Activated CD8-positive, alpha-beta T cell treated with anti-CD3 and anti-CD28 coated beads for 36 hours (primary cell): ENCODE measurements around the gene SPSB1. TPM values are rescaled to one million over a fixed set of nuclear protein-coding genes. Genes with fewer than 3 reads are reported as not detected.

Experiments
- ATAC-seq: fragments of 200-7000 bp; cut with Tn5 transposase; one replicate; pipeline ENCODE4 v1.10.0; 2021; ENCODE audit warnings: mild to moderate bottlenecking, moderate library complexity
- CTCF ChIA-PET: fragments of 350-600 bp; sonication (Branson Sonifier 250); formaldehyde crosslinking; loops from one replicate; lab custom pipeline; 2021; ENCODE audit warnings: antibody characterized with exemption; lab: Charles Lee
- POLR2A ChIA-PET: fragments of 350-600 bp; sonication (Branson Sonifier 250); formaldehyde crosslinking; loops from one replicate; lab custom pipeline; 2021; ENCODE audit warnings: antibody characterized with exemption; lab: Charles Lee
- DNase-seq: peaks from one replicate; pipeline ENCODE4 v3.0.0-alpha.2; 2020
- H3K27ac Mint-ChIP-seq: one replicate; pipeline ENCODE4 v1.8.0; 2021; ENCODE audit warnings: mild to moderate bottlenecking, mixed read lengths
- H3K27me3 Mint-ChIP-seq: one replicate; pipeline ENCODE4 v1.8.0; 2021; ENCODE audit warnings: mixed read lengths
- H3K36me3 Mint-ChIP-seq: one replicate; pipeline ENCODE4 v1.8.0; 2021; ENCODE audit warnings: low read depth, mixed read lengths
- H3K4me1 Mint-ChIP-seq: one replicate; pipeline ENCODE4 v1.8.0; 2021; ENCODE audit warnings: low read depth, mixed read lengths
- H3K4me3 Mint-ChIP-seq: one replicate; pipeline ENCODE4 v1.8.0; 2021; ENCODE audit warnings: mild to moderate bottlenecking, moderate library complexity, mixed read lengths
- H3K9me3 Mint-ChIP-seq: one replicate; pipeline ENCODE4 v1.8.0; 2021; ENCODE audit warnings: mixed read lengths
- intact Hi-C: fragments of 100-400 bp; cut with micrococcal nuclease; formaldehyde crosslinking; loops from one replicate; pipeline ENCODE4 v1.10.0; 2022
- total RNA-seq, 2 experiments: library from RNA; stranded (reverse); gene quantifications; one replicate each; pipeline ENCODE4 v1.2.3, GENCODE V29; 2021
- TF ChIP-seq, protein P1 (sequence below): fragments of 200-600 bp; IDR thresholded peaks from one replicate; pipeline ENCODE4 v1.8.0; 2022; ENCODE audit warnings: antibody characterized with exemption, mild to moderate bottlenecking

SPSB1 gene
- total RNA-seq, 2 experiments from 2014 or later, result 1.1 to 1.5 TPM

DNA sequence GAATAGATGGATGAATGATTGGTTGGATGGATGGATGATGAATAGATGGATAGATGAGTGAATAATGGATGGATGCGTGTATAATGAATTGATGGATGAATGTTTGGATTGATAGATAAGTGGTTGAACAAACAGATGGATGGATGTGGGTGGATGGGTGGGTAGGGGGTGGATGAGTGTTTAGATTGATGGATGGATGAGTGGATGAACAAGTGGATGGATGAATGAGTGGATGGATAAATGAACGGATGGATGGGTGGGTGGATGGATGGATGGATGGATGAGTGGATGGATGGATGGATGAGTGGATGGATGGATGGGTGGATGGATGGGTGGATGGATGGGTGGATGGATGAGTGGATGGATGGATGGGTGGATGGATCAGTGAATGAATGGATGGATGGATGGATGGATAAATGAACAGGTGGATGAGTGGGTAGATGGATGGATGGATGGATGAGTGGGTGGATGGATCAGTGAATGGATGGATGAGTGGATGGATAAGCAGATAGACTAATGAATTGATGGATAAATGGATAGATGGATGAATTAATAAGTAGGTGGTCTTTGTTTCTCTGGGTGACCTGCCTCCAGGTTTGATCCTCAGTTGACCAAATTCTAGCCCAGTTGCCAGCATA is 64.3 kb downstream of the SPSB1 start:
- no peaks in the 10 kb centered on the region for H3K9me3 Mint-ChIP-seq
- ATAC-seq (no peak), DNase-seq (no peak)
- H3K4me3 Mint-ChIP-seq, result no peak overlapping the region
- ChIA-PET CTCF (interaction anchor here (1.0 kb wide), 1 partner anchor 98 kb away, joined by 3 read pairs; no protein-coding TSS in a partner anchor), POLR2A (no interaction called here)
- H3K27me3 Mint-ChIP-seq, result no peaks in the 10 kb centered on the region
- H3K36me3 Mint-ChIP-seq, result no peaks in the 10 kb centered on the region
- no peaks in the 10 kb centered on the region for H3K4me1 Mint-ChIP-seq
- TF ChIP-seq, protein P1, sequence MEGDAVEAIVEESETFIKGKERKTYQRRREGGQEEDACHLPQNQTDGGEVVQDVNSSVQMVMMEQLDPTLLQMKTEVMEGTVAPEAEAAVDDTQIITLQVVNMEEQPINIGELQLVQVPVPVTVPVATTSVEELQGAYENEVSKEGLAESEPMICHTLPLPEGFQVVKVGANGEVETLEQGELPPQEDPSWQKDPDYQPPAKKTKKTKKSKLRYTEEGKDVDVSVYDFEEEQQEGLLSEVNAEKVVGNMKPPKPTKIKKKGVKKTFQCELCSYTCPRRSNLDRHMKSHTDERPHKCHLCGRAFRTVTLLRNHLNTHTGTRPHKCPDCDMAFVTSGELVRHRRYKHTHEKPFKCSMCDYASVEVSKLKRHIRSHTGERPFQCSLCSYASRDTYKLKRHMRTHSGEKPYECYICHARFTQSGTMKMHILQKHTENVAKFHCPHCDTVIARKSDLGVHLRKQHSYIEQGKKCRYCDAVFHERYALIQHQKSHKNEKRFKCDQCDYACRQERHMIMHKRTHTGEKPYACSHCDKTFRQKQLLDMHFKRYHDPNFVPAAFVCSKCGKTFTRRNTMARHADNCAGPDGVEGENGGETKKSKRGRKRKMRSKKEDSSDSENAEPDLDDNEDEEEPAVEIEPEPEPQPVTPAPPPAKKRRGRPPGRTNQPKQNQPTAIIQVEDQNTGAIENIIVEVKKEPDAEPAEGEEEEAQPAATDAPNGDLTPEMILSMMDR, result no peak
- H3K27ac Mint-ChIP-seq, result no peak overlapping the region
- intact Hi-C loops, result no loop called here

- H3K27ac Mint-ChIP-seq, result no peak overlapping the region
- no peaks in the 10 kb centered on the region for H3K9me3 Mint-ChIP-seq
- ChIA-PET CTCF (no interaction called here), POLR2A (no interaction called here)
- TF ChIP-seq, protein P1, result no peak
- no peaks in the 10 kb centered on the region for H3K36me3 Mint-ChIP-seq
- no peak overlapping the region for H3K4me3 Mint-ChIP-seq
- intact Hi-C loops, result no loop called here
- no peaks in the 10 kb centered on the region for H3K4me1 Mint-ChIP-seq
- ATAC-seq (no peak), DNase-seq (no peak)
- no peaks in the 10 kb centered on the region for H3K27me3 Mint-ChIP-seq
Observed at GRCh38 chr1:9357958-9358357, 65.3 kb downstream of the SPSB1 start.

GRCh38 chr1:9360371-9361064 is 67.8 kb downstream of the SPSB1 start:
- CTCF ChIA-PET, result no interaction called here
- TF ChIP-seq, protein P1, result no peak
- Mint-ChIP-seq H3K4me3 (no peak overlapping the region), H3K4me1 (no peaks in the 10 kb centered on the region), H3K36me3 (no peaks in the 10 kb centered on the region), H3K9me3 (no peaks in the 10 kb centered on the region), H3K27me3 (no peaks in the 10 kb centered on the region), H3K27ac (no peak overlapping the region)
- POLR2A ChIA-PET, result no interaction called here
- ATAC-seq, result no peak
- intact Hi-C loops, result no loop called here
- no peak for DNase-seq

GRCh38 chr1:9361630-9362260 is 69.1 kb downstream of the SPSB1 start:
- no peak overlapping the region for H3K27ac Mint-ChIP-seq
- no peaks in the 10 kb centered on the region for H3K9me3 Mint-ChIP-seq
- no peaks in the 10 kb centered on the region for H3K27me3 Mint-ChIP-seq
- POLR2A ChIA-PET, result no interaction called here
- CTCF ChIA-PET, result no interaction called here
- no peak for ATAC-seq
- TF ChIP-seq, protein P1, result no peak
- DNase-seq, result no peak
- intact Hi-C loops, result no loop called here
- H3K4me3 Mint-ChIP-seq, result no peak overlapping the region
- no peaks in the 10 kb centered on the region for H3K36me3 Mint-ChIP-seq
- H3K4me1 Mint-ChIP-seq, result no peaks in the 10 kb centered on the region

GRCh38 chr1:9362488-9362887 is 69.8 kb downstream of the SPSB1 start:
- intact Hi-C loops, result no loop called here
- ChIA-PET POLR2A (no interaction called here), CTCF (interaction anchor here (1.0 to 1.1 kb wide), 2 partner anchors 93 to 95 kb away, joined by 3 to 4 read pairs; no protein-coding TSS in a partner anchor)
- ATAC-seq (no peak), DNase-seq (no peak)
- TF ChIP-seq, protein P1, result no peak
- H3K27ac Mint-ChIP-seq, result no peak overlapping the region
- no peaks in the 10 kb centered on the region for H3K36me3 Mint-ChIP-seq
- no peaks in the 10 kb centered on the region for H3K4me1 Mint-ChIP-seq
- no peak overlapping the region for H3K4me3 Mint-ChIP-seq
- H3K9me3 Mint-ChIP-seq, result no peaks in the 10 kb centered on the region
- H3K27me3 Mint-ChIP-seq, result no peaks in the 10 kb centered on the region
